Lower leg skin (tissue), 4 donors: Measurements from ENCODE around the gene FBRSL1. TPM values are rescaled to one million over a fixed set of nuclear protein-coding genes. Genes with fewer than 3 reads are reported as not detected.

ENCODE experiments used
- DNase-seq, 2 donors: peaks; one replicate each; pipeline ENCODE4 v3.0.0-alpha.2; 2019; ENCODE audit warnings: low spot score in 2 of 2
- H3K4me3 ChIP-seq: fragments of 200-600 bp; sonication (generic); 2 replicates; pipeline ENCODE4 v1.5.1; 2017; ENCODE audit warnings: mild to moderate bottlenecking, low read depth; ENCODE audit not compliant: poor library complexity, severe bottlenecking
- CTCF ChIP-seq, 3 donors: fragments of 450-650 bp; IDR thresholded peaks; one replicate each; pipeline ENCODE4 v1.5.1; 2016; ENCODE audit warnings: antibody characterized with exemption in 3 of 3, mild to moderate bottlenecking in 3 of 3, moderate library complexity in 2 of 3
- POLR2A ChIP-seq, 2 donors: fragments of 450-650 bp; IDR thresholded peaks; one replicate each; pipeline ENCODE4 v1.6.1; 2016 to 2017; ENCODE audit warnings: antibody characterized with exemption in 2 of 2, mild to moderate bottlenecking in 1 of 2, moderate library complexity in 1 of 2
- WGBS, 2 donors: methylation state at CpG; one replicate each; pipeline ENCODE4 v1.1.5; 2018; 5-methylcytosine and 5-hydroxymethylcytosine counted together
- intact Hi-C: fragments of 100-400 bp; cut with DNase I; formaldehyde crosslinking; loops from one replicate; pipeline ENCODE4 v1.15.0; 2023; ENCODE audit warnings: low total_unique reads
- total RNA-seq, 4 donors: library from RNA; depleted of rRNA; stranded (reverse); fragments of >200 nt; gene quantifications; one replicate each; pipeline ENCODE4 v1.1.0, GENCODE V29; 2016

The FBRSL1 gene
- total RNA-seq, 4 donors from 2014 or later: 15.5 to 250 (median 19.6) TPM

GRCh38 chr12:132453361-132454192 is 36.4 kb upstream of the FBRSL1 start:
- TF ChIP-seq POLR2A (IDR thresholded peaks at IDR 0.05): no peak
- no peak for TF ChIP-seq CTCF (IDR thresholded peaks at IDR 0.05)
- no peak for DNase-seq
- intact Hi-C loops: no loop called here
- H3K4me3 ChIP-seq: no peak overlapping the region
- WGBS, 2 donors: 54 to 72% methylated on average over 24 to 28 of the region's 28 CpGs

- intact Hi-C loops: no loop called here
- TF ChIP-seq CTCF (IDR thresholded peaks at IDR 0.05): no peak
- TF ChIP-seq POLR2A (IDR thresholded peaks at IDR 0.05): no peak
- WGBS, 2 donors: 70 to 82% methylated on average over 11 to 13 of the region's 13 CpGs
- no peak overlapping the region for H3K4me3 ChIP-seq
- DNase-seq: no peak
Observed at GRCh38 chr12:132454193-132454932, 35.6 kb upstream of the FBRSL1 start.

- no peak for TF ChIP-seq CTCF (IDR thresholded peaks at IDR 0.05)
- H3K4me3 ChIP-seq: no peak overlapping the region
- 68 to 76% methylated on average over 10 of the region's 10 CpGs for WGBS, 2 donors
- DNase-seq: no peak
- intact Hi-C loops: no loop called here
Observed at GRCh38 chr12:132454933-132455418, 35.0 kb upstream of the FBRSL1 start.

- 85 to 89% methylated on average over 15 of the region's 15 CpGs for WGBS, 2 donors
- intact Hi-C loops: no loop called here
Observed at GRCh38 chr12:132455565-132455964, 34.4 kb upstream of the FBRSL1 start.

More at GRCh38 chr12:132455565-132455964, 34.4 kb upstream of the FBRSL1 start:
- H3K4me3 ChIP-seq: no peak overlapping the region
- TF ChIP-seq CTCF (IDR thresholded peaks at IDR 0.05): no peak
- DNase-seq: no peak
